IPS DF 6.9 (cell line): ENCODE results near the gene PIAS4.

Source experiments
- DNase-seq: peaks from one replicate; pipeline ENCODE4 v3.0.0-alpha.2; 2013; ENCODE audit warnings: low read depth, low spot score
- H3K27ac ChIP-seq: one replicate; pipeline ENCODE4 v1.5.1; 2013; ENCODE audit warnings: low read length, control low read depth
- H3K27me3 ChIP-seq: 2 replicates; pipeline ENCODE4 v1.6.1; 2013; ENCODE audit warnings: mild to moderate bottlenecking, low read length; ENCODE audit not compliant: control insufficient read depth, insufficient read depth
- H3K36me3 ChIP-seq: 2 replicates; pipeline ENCODE4 v1.6.1; 2013; ENCODE audit warnings: low read length; ENCODE audit not compliant: control insufficient read depth, insufficient read depth
- H3K4me1 ChIP-seq: 2 replicates; pipeline ENCODE4 v1.6.1; 2013; ENCODE audit warnings: low read length; ENCODE audit not compliant: control insufficient read depth, insufficient read depth
- H3K4me3 ChIP-seq: 2 replicates; pipeline ENCODE4 v1.5.1; 2013; ENCODE audit warnings: mild to moderate bottlenecking, low read length
- H3K9me3 ChIP-seq: 2 replicates; pipeline ENCODE4 v1.6.1; 2013; ENCODE audit warnings: low read length, inconsistent platforms; ENCODE audit not compliant: control insufficient read depth, insufficient read depth
- WGBS: extraction: QIAGEN DNeasy Blood & Tissue Kit; methylation state at CpG from one replicate; pipeline ENCODE4 v1.1.7; 2013; ENCODE audit warnings: mixed read lengths, missing lambda C conversion rate; ENCODE audit not compliant: insufficient read length, insufficient coverage; 5-methylcytosine and 5-hydroxymethylcytosine counted together

PIAS4 gene

GRCh38 chr19:4028334-4029246 lies 21.1 kb downstream of the PIAS4 start:
- peaks cover 24% of the 10 kb centered on the region; the same call in 1 of the 2 replicates for H3K36me3 ChIP-seq
- WGBS = no CpG with 5 or more reads among the region's 48 CpGs
- no peak for DNase-seq

DNA sequence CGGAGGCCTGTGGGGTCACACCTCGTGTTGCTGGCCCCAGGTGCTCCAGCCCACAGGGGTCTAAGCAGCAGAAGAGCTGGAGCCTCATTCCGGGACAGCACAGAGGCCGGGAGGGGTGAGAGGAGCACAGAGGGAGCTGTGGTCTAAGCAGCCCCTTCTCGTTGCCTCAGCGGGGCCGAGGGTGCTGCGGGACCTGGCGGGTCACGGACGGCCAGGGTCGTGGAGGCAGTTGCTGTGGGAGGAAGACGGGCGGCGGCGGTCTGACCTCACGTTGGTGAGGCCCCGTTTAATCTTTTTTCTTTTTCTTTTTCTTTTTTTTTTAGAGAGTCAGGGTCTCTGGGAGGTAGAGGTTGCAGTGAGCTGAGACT lies 21.7 kb downstream of the PIAS4 start:
- no peak for DNase-seq
- Histone ChIP-seq H3K4me1 (no peaks in the 10 kb centered on the region), H3K27me3 (no peaks in the 10 kb centered on the region), H3K27ac (no peak overlapping the region), H3K36me3 (peaks cover 29% of the 10 kb centered on the region), H3K9me3 (no peaks in the 10 kb centered on the region), H3K4me3 (no peak overlapping the region)
- WGBS = no CpG with 5 or more reads among the region's 18 CpGs

More at GRCh38 chr19:4028334-4029246, 21.1 kb downstream of the PIAS4 start:
- H3K27ac ChIP-seq = no peak overlapping the region
- H3K9me3 ChIP-seq = no peaks in the 10 kb centered on the region
- H3K4me1 ChIP-seq = no peaks in the 10 kb centered on the region
- no peak overlapping the region for H3K4me3 ChIP-seq
- H3K27me3 ChIP-seq = no peaks in the 10 kb centered on the region

DNA sequence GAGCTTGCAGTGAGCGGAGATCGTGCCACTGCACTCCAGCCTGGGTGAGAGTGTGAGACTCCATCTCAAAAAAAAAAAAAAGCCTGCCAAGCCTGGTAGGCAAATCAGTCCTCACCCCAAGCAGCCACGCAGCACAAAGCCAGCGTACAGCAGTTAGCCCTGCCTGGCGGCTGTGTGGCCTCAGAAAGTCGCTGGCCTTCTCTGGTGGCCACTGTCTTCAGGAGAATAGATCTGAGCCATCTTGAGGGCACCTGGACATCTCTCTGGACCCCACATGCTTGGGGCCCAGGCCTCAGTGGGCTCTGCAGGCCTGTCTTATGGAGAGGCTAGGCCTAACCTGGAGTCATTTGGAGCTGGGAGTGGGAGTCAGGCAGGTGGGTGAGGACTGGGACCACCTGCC lies 23.0 kb downstream of the PIAS4 start:
- no CpG with 5 or more reads among the region's 6 CpGs for WGBS
- Histone ChIP-seq H3K27me3 (no peaks in the 10 kb centered on the region), H3K4me1 (no peaks in the 10 kb centered on the region), H3K9me3 (no peaks in the 10 kb centered on the region), H3K36me3 (peaks cover 32% of the 10 kb centered on the region), H3K27ac (no peak overlapping the region), H3K4me3 (no peak overlapping the region)
- DNase-seq = no peak

DNA sequence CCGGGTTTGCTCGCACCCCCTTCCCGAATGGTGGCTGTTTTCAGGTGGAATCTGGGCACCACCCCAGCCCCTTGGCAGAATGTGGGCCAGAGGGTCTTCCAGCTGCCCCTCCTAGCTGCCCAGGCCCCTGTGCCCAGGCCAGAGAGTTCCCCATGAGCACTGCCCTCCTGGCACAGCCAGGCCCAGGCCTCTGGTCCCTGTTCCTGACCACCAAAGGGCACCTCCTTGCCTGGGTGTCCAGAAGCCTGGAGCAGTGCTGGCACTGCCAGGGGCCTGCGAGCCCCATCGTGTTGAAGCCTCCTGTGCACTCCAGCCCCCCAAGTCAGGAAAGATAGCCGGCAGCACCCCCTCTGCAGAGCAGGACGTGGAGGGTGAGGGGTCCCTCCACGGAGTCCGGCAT lies 23.4 kb downstream of the PIAS4 start:
- Histone ChIP-seq H3K4me1 (no peaks in the 10 kb centered on the region), H3K27ac (no peak overlapping the region), H3K36me3 (peaks cover 33% of the 10 kb centered on the region), H3K4me3 (no peak overlapping the region), H3K9me3 (no peaks in the 10 kb centered on the region), H3K27me3 (no peaks in the 10 kb centered on the region)
- no peak for DNase-seq
- no CpG with 5 or more reads among the region's 9 CpGs for WGBS

DNA sequence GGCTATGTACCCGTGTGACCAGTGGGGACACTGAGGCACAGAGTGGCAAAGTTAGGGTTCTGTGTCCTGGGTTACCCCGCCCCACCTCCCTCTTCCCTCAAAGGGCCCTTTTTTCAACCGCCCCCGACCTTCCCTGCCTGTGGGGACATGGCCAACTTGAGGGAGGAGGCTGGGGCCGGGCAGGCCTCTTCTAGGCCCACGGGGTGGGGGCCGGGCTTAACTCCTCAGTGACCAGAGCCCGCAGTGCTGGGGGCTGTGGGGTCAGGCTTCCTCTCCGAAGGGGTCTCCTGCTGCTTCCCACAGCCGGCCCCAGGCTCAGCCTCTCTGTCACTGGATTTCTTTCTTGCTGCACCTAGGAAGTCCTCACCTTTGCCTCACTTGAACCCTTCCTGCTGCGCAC lies 23.9 kb downstream of the PIAS4 start:
- no peaks in the 10 kb centered on the region for H3K9me3 ChIP-seq
- H3K4me3 ChIP-seq = no peak overlapping the region
- H3K27me3 ChIP-seq = no peaks in the 10 kb centered on the region
- no peak for DNase-seq
- peaks cover 37% of the 10 kb centered on the region for H3K36me3 ChIP-seq
- no peaks in the 10 kb centered on the region for H3K4me1 ChIP-seq
- no peak overlapping the region for H3K27ac ChIP-seq
- no CpG with 5 or more reads among the region's 11 CpGs for WGBS

GRCh38 chr19:4032436-4032835 lies 24.9 kb downstream of the PIAS4 start:
- H3K36me3 ChIP-seq = peaks cover 44% of the 10 kb centered on the region
- no peaks in the 10 kb centered on the region for H3K9me3 ChIP-seq
- DNase-seq = no peak
- H3K27me3 ChIP-seq = no peaks in the 10 kb centered on the region
- H3K27ac ChIP-seq = no peak overlapping the region
- WGBS = no CpG with 5 or more reads among the region's 16 CpGs
- H3K4me3 ChIP-seq = no peak overlapping the region
- H3K4me1 ChIP-seq = no peaks in the 10 kb centered on the region

- Histone ChIP-seq H3K36me3 (peaks cover 45% of the 10 kb centered on the region), H3K9me3 (no peaks in the 10 kb centered on the region), H3K27ac (no peak overlapping the region), H3K4me1 (no peaks in the 10 kb centered on the region), H3K27me3 (no peaks in the 10 kb centered on the region), H3K4me3 (no peak overlapping the region)
- WGBS = no CpG with 5 or more reads among the region's 63 CpGs
- no peak for DNase-seq
Observed at GRCh38 chr19:4033028-4033956, 25.8 kb downstream of the PIAS4 start.

GRCh38 chr19:4034048-4035017 lies 26.8 kb downstream of the PIAS4 start:
- Histone ChIP-seq H3K4me3 (no peak overlapping the region), H3K27ac (no peak overlapping the region), H3K4me1 (no peaks in the 10 kb centered on the region), H3K36me3 (peaks cover 41% of the 10 kb centered on the region), H3K9me3 (no peaks in the 10 kb centered on the region), H3K27me3 (no peaks in the 10 kb centered on the region)
- DNase-seq = no peak
- WGBS = no CpG with 5 or more reads among the region's 34 CpGs

DNA sequence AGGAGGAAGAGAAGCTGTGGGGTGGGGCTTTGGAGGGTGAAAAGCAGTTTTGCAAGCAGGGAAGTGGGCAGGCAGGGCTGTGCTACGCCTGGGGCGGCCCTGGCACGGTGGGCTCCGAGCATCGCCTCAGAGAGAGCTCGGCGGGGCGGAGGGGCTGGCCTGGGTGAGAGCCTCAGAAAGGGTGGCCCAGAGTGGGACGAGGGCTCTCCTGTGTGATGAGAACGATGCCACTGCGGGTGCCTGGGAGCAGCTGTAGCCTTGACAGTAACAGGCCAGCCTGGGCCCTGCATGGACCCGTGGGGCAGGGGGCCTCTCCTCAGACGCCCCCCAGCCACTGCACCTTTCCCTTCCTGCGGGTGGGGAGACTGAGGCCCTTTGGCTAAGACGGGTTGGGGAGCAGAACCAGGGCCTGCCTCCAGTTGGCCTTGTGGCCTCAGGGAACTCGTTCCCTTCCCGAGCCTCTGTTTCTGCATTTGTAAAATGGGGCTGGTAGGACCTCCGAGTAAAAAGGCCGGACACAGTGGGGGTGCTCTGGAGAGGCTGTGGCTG lies 27.6 kb downstream of the PIAS4 start:
- Histone ChIP-seq H3K27me3 (no peaks in the 10 kb centered on the region), H3K4me3 (no peak overlapping the region), H3K4me1 (no peaks in the 10 kb centered on the region), H3K36me3 (peaks cover 41% of the 10 kb centered on the region), H3K27ac (no peak overlapping the region), H3K9me3 (no peaks in the 10 kb centered on the region)
- no peak for DNase-seq
- WGBS = no CpG with 5 or more reads among the region's 19 CpGs
